Type B pancreatic cell (in vitro differentiated cells): ENCODE data around the gene GJC1. TPM values are rescaled to one million over a fixed set of nuclear protein-coding genes. Genes with fewer than 3 reads are reported as not detected.
A peak's percentile ranks its signal among the peaks of the same experiment; 100 is the strongest.

Source experiments
- DNase-seq: peaks from one replicate; pipeline ENCODE4 v3.0.0; 2021; ENCODE audit warnings: mixed read lengths; ENCODE audit not compliant: unreplicated experiment; ENCODE audit errors: extremely low spot score
- H3K27ac Mint-ChIP-seq: 2 replicates; pipeline ENCODE4 v1.8.0; 2021; ENCODE audit warnings: mild to moderate bottlenecking, mixed read lengths
- H3K27me3 Mint-ChIP-seq: 2 replicates; pipeline ENCODE4 v1.8.0; 2021; ENCODE audit warnings: mixed read lengths
- H3K36me3 Mint-ChIP-seq: 2 replicates; pipeline ENCODE4 v1.8.0; 2021; ENCODE audit warnings: mixed read lengths
- H3K4me1 Mint-ChIP-seq: one replicate; pipeline ENCODE4 v1.8.0; 2021; ENCODE audit warnings: mixed read lengths; ENCODE audit not compliant: unreplicated experiment
- H3K4me3 Mint-ChIP-seq: 2 replicates; pipeline ENCODE4 v1.8.0; 2021; ENCODE audit warnings: mild to moderate bottlenecking, mixed read lengths
- H3K9me3 Mint-ChIP-seq: 2 replicates; pipeline ENCODE4 v1.8.0; 2021; ENCODE audit warnings: mixed read lengths
- total RNA-seq: library from RNA; stranded (reverse); gene quantifications from 2 replicates; pipeline ENCODE4 v1.2.1, GENCODE V29; 2021; ENCODE audit warnings: low replicate concordance
- TF ChIP-seq, protein P1 (sequence below): fragments of 200-600 bp; sonication (generic); conservative IDR thresholded peaks from 2 replicates; pipeline ENCODE4 v1.5.0; 2021; ENCODE audit warnings: antibody characterized with exemption, mild to moderate bottlenecking

GJC1 gene
- total RNA-seq, 1 donor from 2014 or later, result 62.6 TPM

DNA sequence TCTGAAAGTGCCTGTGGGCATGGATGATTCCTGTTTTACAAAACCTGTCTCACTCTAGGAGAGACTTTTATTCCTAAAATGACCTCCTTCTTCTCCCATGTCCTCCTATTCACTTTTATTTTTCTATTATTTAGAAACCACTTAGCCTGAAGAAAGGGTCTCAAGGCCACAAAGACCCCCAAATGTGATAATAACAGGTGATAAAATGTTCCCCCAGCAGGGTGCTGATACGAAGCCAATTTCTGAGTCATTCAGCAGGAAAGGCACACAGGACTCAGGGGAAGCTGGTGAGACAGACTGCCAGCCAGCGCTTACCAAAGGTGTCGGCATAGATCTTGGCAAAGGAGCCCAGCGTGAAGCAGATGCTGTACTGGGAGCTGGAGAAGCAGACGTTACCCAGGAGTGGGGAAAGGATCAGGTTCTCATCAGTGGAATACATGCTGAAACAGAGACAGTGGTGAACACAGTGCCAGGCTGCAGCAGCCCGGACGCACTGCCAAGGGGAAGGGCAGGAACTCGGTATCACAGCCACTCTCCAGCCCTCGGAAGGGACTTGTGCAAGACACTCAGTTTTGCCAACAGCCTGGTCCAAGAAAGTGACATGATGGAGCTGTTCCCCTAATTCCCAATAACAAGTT, 42.2 kb upstream of the GJC1 start:
- TF ChIP-seq, protein P1, sequence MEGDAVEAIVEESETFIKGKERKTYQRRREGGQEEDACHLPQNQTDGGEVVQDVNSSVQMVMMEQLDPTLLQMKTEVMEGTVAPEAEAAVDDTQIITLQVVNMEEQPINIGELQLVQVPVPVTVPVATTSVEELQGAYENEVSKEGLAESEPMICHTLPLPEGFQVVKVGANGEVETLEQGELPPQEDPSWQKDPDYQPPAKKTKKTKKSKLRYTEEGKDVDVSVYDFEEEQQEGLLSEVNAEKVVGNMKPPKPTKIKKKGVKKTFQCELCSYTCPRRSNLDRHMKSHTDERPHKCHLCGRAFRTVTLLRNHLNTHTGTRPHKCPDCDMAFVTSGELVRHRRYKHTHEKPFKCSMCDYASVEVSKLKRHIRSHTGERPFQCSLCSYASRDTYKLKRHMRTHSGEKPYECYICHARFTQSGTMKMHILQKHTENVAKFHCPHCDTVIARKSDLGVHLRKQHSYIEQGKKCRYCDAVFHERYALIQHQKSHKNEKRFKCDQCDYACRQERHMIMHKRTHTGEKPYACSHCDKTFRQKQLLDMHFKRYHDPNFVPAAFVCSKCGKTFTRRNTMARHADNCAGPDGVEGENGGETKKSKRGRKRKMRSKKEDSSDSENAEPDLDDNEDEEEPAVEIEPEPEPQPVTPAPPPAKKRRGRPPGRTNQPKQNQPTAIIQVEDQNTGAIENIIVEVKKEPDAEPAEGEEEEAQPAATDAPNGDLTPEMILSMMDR, result no peak
- Mint-ChIP-seq H3K4me3 (no peak overlapping the region), H3K36me3 (peaks cover 19% of the 10 kb centered on the region), H3K9me3 (no peaks in the 10 kb centered on the region), H3K4me1 (no peaks in the 10 kb centered on the region), H3K27me3 (no peaks in the 10 kb centered on the region), H3K27ac (no peak overlapping the region)
- no peak for DNase-seq

DNA sequence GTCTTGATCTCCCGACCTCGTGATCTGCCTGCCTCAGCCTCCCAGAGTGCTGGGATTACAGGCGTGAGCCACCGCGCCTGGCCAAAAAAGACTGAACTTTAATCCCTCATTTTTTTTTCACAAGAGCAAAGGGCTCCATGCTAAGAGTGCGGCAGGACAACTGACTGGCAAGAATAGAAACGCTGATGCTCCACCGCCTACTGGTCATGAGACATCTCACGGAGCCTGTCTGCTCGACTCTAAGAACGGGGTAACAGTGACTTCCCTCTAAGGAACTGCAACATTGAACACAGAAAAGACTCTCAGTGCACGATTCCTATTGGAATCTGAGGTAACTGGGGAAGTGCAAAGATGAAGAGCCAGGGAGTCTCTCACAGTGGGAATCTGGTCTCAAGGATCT, 41.5 kb upstream of the GJC1 start:
- Mint-ChIP-seq H3K36me3 (peaks cover 19% of the 10 kb centered on the region), H3K27me3 (no peaks in the 10 kb centered on the region), H3K9me3 (no peaks in the 10 kb centered on the region), H3K4me3 (no peak overlapping the region), H3K4me1 (no peaks in the 10 kb centered on the region), H3K27ac (no peak overlapping the region)
- DNase-seq, result no peak
- TF ChIP-seq, protein P1, result no peak

DNA sequence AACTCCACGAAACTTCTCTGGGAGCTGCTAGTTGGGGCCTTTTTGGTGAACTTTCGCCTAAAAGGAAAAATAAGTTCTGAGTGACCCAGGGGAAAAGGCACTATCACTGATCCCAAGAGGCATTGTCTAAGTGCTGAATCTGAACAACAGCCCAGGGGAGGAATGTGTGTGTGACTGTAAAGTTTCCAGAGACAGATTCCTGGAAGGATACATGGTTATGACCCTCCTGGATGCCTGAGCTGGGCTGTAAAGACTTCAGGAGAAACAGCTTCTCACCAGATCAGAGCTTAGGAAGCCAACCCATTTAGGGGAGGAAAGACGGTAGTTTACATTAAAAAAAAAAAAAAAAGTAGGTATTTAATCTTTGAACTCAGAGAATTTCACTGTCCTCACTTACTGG, 37.8 kb upstream of the GJC1 start:
- peaks cover 21% of the 10 kb centered on the region for H3K36me3 Mint-ChIP-seq
- TF ChIP-seq, protein P1, result no peak
- H3K27me3 Mint-ChIP-seq, result no peaks in the 10 kb centered on the region
- DNase-seq, result no peak
- H3K9me3 Mint-ChIP-seq, result no peaks in the 10 kb centered on the region
- H3K27ac Mint-ChIP-seq, result no peak overlapping the region
- H3K4me1 Mint-ChIP-seq, result no peaks in the 10 kb centered on the region
- H3K4me3 Mint-ChIP-seq, result no peak overlapping the region

DNA sequence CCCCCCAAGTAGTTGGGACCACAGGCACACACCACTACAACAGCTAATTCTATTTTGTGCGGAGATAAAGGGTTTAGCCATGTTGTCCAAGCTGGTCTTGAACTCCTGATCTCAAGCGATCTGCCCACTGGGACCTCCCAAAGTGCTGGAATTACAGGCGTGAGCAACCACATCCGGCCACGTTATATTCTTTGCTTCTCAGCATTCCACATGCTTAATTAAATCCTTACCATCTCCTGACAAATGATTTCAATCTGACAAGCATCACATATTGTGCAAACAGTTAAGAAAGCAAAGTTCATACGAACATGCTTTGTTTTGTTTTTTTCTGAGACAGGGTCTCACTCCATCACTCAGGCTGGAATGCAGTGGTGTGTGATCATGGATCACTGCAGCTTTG, 35.8 kb upstream of the GJC1 start:
- Mint-ChIP-seq H3K4me1 (no peaks in the 10 kb centered on the region), H3K36me3 (peaks cover 18% of the 10 kb centered on the region), H3K9me3 (no peaks in the 10 kb centered on the region)

DNA sequence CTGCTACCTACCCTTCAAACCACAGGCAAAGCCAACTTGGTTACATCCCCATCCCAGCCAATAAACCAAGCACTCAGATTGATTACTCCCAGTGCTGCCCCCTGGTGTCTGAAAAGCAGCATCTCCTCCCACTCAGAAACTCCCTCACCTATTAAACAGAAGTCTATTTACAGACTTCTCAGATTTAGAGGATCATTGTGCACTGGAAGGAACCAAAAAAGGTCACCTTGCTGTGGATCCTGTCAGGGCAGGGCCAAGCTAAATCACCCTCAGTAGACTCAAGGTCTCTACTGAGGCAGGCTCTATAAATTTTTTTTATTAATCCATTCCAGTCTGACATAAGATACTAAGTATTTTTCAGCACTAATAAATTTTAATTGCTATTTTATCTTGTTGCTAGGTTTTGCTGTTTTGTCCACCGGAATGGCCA, 35.2 kb upstream of the GJC1 start:
- DNase-seq, result peak; percentile 76
- H3K4me1 Mint-ChIP-seq, result no peaks in the 10 kb centered on the region
- no peak overlapping the region for H3K4me3 Mint-ChIP-seq
- no peak overlapping the region for H3K27ac Mint-ChIP-seq
- H3K36me3 Mint-ChIP-seq, result peaks cover 21% of the 10 kb centered on the region
- no peaks in the 10 kb centered on the region for H3K27me3 Mint-ChIP-seq
- TF ChIP-seq, protein P1, result peak; percentile 94
- H3K9me3 Mint-ChIP-seq, result no peaks in the 10 kb centered on the region

More for the DNA sequence above, 35.8 kb upstream of the GJC1 start:
- no peak overlapping the region for H3K4me3 Mint-ChIP-seq
- no peaks in the 10 kb centered on the region for H3K27me3 Mint-ChIP-seq
- DNase-seq, result no peak
- TF ChIP-seq, protein P1, result no peak
- no peak overlapping the region for H3K27ac Mint-ChIP-seq
